Epithelial cell of proximal tubule (primary cell): Measurements from ENCODE around the gene ANKRD11. TPM values are rescaled to one million over a fixed set of nuclear protein-coding genes. Genes with fewer than 3 reads are reported as not detected.

Experiments
- DNase-seq: peaks from one replicate; pipeline ENCODE4 v3.0.0-alpha.2; 2011; ENCODE audit warnings: low read depth
- H3K4me3 ChIP-seq: 2 replicates; pipeline ENCODE4 v1.5.1; 2011; ENCODE audit warnings: low read depth, mild to moderate bottlenecking, low read length
- CTCF ChIP-seq: conservative IDR thresholded peaks from 2 replicates; pipeline ENCODE4 v1.5.1; 2012; ENCODE audit warnings: low read depth, mild to moderate bottlenecking, low read length
- total RNA-seq: library from RNA; depleted of rRNA; stranded (reverse); fragments of >200 nt; gene quantifications from 2 replicates; pipeline ENCODE4 v1.2.3, GENCODE V29; 2015

The ANKRD11 gene
- total RNA-seq, 1 donor from 2014 or later = 44.3 TPM

- no peak overlapping the region for H3K4me3 ChIP-seq
- no peak for TF ChIP-seq CTCF
- DNase-seq = no peak
Measured at GRCh38 chr16:89315791-89316581, 174.4 kb downstream of the ANKRD11 start.

GRCh38 chr16:89315271-89315670 is 175.1 kb downstream of the ANKRD11 start:
- DNase-seq = no peak
- TF ChIP-seq CTCF = no peak
- H3K4me3 ChIP-seq = no peak overlapping the region

GRCh38 chr16:89314854-89315253 is 175.5 kb downstream of the ANKRD11 start:
- H3K4me3 ChIP-seq = no peak overlapping the region
- DNase-seq = no peak
- no peak for TF ChIP-seq CTCF

GRCh38 chr16:89314357-89314756 is 176.0 kb downstream of the ANKRD11 start:
- no peak for DNase-seq
- TF ChIP-seq CTCF = no peak
- H3K4me3 ChIP-seq = no peak overlapping the region

- TF ChIP-seq CTCF = no peak
- no peak for DNase-seq
Measured at GRCh38 chr16:89313583-89313982, 176.8 kb downstream of the ANKRD11 start.

GRCh38 chr16:89312598-89313299 is 177.6 kb downstream of the ANKRD11 start:
- no peak for TF ChIP-seq CTCF
- DNase-seq = no peak
- H3K4me3 ChIP-seq = no peak overlapping the region

More at GRCh38 chr16:89313583-89313982, 176.8 kb downstream of the ANKRD11 start:
- no peak overlapping the region for H3K4me3 ChIP-seq

- no peak for DNase-seq
- TF ChIP-seq CTCF = no peak
- H3K4me3 ChIP-seq = no peak overlapping the region
Measured at GRCh38 chr16:89312194-89312593, 178.2 kb downstream of the ANKRD11 start.
